Neural cell (in vitro differentiated cells): ENCODE data around the gene FSTL5.

Experiments used
- EP300 ChIP-seq: fragments of 450-650 bp; conservative IDR thresholded peaks from 2 replicates; pipeline ENCODE4 v1.6.1; 2014; ENCODE audit warnings: antibody characterized with exemption, mild to moderate bottlenecking, moderate library complexity; ENCODE audit not compliant: poor library complexity, severe bottlenecking
- EZH2 ChIP-seq: fragments of 200-600, 300-800 bp; shearing (Covaris generic), sonication (generic); IDR thresholded peaks from 2 replicates; pipeline ENCODE4 v1.6.1; 2014; ENCODE audit warnings: antibody characterized with exemption, low read length, borderline replicate concordance, mild to moderate bottlenecking; ENCODE audit not compliant: insufficient read depth, poor library complexity, severe bottlenecking
- POLR2AphosphoS5 ChIP-seq: IDR thresholded peaks from 2 replicates; pipeline ENCODE4 v1.6.1; 2012
- TAF1 ChIP-seq: IDR thresholded peaks from 2 replicates; pipeline ENCODE4 v1.6.1; 2012; ENCODE audit warnings: low read depth
- TF ChIP-seq, protein P1 (sequence below): fragments of 450-650 bp; IDR thresholded peaks from 2 replicates; pipeline ENCODE4 v1.5.1; 2014; ENCODE audit warnings: antibody characterized with exemption, mild to moderate bottlenecking, moderate library complexity; ENCODE audit not compliant: poor library complexity, severe bottlenecking
- TF ChIP-seq, protein P2 (sequence below): IDR thresholded peaks from 2 replicates; pipeline ENCODE4 v1.6.1; 2012; ENCODE audit warnings: borderline replicate concordance

DNA sequence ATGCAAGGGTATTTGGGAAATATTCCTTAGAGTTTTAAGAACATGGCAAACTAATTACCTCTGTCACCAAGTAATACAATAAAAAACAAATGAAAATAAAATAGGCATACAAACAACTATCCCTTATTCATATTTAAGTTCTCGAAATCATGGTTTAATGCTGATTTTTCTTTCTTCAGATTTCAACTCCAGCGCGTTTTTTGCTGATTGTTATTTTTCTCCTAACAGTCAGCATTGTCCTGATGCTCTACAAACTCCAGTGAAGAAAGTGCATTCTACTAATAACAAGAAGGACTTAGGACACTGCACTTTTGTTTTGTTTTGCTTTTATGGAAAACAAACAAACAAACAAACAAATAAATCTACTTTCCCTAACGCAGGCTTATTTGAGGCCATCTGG, 282.4 kb downstream of the FSTL5 start:
- TF ChIP-seq, protein P1, sequence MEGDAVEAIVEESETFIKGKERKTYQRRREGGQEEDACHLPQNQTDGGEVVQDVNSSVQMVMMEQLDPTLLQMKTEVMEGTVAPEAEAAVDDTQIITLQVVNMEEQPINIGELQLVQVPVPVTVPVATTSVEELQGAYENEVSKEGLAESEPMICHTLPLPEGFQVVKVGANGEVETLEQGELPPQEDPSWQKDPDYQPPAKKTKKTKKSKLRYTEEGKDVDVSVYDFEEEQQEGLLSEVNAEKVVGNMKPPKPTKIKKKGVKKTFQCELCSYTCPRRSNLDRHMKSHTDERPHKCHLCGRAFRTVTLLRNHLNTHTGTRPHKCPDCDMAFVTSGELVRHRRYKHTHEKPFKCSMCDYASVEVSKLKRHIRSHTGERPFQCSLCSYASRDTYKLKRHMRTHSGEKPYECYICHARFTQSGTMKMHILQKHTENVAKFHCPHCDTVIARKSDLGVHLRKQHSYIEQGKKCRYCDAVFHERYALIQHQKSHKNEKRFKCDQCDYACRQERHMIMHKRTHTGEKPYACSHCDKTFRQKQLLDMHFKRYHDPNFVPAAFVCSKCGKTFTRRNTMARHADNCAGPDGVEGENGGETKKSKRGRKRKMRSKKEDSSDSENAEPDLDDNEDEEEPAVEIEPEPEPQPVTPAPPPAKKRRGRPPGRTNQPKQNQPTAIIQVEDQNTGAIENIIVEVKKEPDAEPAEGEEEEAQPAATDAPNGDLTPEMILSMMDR = no peak
- TF ChIP-seq EP300 = no peak
- TF ChIP-seq, protein P2, sequence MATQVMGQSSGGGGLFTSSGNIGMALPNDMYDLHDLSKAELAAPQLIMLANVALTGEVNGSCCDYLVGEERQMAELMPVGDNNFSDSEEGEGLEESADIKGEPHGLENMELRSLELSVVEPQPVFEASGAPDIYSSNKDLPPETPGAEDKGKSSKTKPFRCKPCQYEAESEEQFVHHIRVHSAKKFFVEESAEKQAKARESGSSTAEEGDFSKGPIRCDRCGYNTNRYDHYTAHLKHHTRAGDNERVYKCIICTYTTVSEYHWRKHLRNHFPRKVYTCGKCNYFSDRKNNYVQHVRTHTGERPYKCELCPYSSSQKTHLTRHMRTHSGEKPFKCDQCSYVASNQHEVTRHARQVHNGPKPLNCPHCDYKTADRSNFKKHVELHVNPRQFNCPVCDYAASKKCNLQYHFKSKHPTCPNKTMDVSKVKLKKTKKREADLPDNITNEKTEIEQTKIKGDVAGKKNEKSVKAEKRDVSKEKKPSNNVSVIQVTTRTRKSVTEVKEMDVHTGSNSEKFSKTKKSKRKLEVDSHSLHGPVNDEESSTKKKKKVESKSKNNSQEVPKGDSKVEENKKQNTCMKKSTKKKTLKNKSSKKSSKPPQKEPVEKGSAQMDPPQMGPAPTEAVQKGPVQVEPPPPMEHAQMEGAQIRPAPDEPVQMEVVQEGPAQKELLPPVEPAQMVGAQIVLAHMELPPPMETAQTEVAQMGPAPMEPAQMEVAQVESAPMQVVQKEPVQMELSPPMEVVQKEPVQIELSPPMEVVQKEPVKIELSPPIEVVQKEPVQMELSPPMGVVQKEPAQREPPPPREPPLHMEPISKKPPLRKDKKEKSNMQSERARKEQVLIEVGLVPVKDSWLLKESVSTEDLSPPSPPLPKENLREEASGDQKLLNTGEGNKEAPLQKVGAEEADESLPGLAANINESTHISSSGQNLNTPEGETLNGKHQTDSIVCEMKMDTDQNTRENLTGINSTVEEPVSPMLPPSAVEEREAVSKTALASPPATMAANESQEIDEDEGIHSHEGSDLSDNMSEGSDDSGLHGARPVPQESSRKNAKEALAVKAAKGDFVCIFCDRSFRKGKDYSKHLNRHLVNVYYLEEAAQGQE = no peak
- no peak for TF ChIP-seq EZH2
- TF ChIP-seq TAF1 = no peak
- no peak for TF ChIP-seq POLR2AphosphoS5
